NCI-H128 (cell line): ENCODE measurements around the gene DMRTC2.
"Not testable (repeated sequence)": the region's sequence is repeated elsewhere in the genome, so short reads cannot be mapped to it uniquely, and the experiment has no call there.

Source experiments
- DNase-seq: peaks from one replicate; lab custom pipeline; 2025; ENCODE audit not compliant: unreplicated experiment; lab: John Stamatoyannopoulos, UW

The DMRTC2 gene

DNA sequence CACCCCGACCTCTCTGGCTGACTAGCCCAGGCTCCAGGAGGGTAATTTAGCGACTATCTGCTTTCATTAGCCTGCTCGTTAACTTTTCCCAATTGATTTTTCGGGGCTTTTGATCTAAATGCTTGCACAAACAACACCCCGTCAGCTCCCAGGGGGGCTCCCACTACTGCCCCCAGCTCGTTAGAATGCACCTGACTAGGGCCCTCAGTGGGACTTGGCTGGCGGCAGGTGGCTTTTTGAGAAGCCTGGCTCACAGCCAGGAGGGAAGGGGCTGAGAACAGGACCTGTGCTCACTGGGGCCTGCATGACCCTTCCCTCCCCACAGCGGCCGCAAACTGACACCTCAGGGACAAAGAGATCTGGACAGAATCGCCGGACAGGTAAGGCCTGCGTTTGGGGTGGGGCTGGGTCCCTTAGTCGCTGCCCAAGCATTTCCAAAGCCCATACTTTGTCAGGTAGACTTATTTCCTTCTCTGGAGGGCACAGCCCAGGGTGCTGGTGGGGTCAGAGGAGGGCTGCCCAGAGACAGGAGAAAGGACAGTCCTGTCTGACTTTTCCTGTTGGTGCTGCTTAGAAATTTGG lies 24.6 kb downstream of the DMRTC2 start:
- no peak for DNase-seq

- DNase-seq, result no peak
These were observed 25.6 kb downstream of the DMRTC2 start for GRCh38 chr19:41870401-41870873.

- DNase-seq, result no peak
These were observed 26.9 kb downstream of the DMRTC2 start for GRCh38 chr19:41871573-41872383.

DNA sequence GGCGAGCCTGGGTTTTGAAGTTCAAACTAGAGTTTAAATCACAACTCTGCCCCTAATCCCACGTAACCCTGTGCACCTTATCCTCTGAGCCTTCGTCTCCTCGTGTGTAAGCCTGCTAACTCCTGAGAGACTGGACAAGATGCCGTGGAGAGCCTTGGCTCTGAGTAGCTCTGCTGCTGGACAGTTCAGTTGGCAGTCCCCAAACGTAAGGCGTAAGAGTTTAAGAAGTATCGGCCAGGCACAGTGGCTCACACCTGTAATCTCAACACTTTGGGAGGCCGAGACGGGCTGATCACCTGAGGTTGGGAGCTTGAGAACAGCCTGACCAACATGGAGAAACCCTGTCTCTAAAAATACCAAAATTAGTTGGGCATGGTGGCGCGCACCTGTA lies 27.5 kb downstream of the DMRTC2 start:
- DNase-seq, result no peak

- peak; percentile 44 for DNase-seq
These were observed 28.2 kb downstream of the DMRTC2 start for GRCh38 chr19:41872775-41873647.

DNA sequence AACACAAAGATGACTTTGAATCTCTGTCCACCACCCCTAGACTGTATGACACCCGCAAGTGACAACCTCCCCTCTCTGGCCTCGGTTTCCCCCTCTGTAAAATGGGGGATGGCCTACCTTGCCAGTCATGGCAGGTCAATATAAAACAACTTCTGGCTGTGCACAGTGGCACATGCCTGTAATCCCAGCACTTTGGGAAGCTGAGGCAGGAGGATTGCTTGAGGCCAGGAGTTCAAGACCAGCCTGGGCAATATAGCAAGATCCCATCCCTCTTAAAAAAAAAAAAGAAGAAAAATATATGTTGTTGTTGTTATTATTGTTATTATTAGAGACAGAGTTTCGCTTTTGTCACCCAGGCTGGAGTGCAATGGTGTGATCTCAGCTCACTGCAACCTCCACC lies 31.1 kb downstream of the DMRTC2 start:
- DNase-seq, result not testable (repeated sequence)

- no peak for DNase-seq
These were observed 32.3 kb downstream of the DMRTC2 start, which contains the start of gene CD79A for GRCh38 chr19:41876847-41877832. CD79A (plus strand) TSS chr19:41877279; CDS start chr19:41877305, 26 bp downstream.

GRCh38 chr19:41877916-41878905 lies 33.4 kb downstream of the DMRTC2 start:
- DNase-seq, result no peak

DNA sequence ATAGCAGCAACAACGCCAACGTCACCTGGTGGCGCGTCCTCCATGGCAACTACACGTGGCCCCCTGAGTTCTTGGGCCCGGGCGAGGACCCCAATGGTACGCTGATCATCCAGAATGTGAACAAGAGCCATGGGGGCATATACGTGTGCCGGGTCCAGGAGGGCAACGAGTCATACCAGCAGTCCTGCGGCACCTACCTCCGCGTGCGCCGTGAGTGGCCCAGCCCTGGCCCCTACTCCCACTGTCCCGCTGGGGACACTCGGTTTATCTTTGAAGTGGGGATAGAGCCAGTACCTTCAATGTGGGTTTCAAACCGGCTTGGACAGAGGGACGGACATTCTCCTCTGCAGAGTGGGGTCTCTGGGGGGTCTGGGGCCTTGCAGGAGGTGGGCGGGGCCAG lies 34.2 kb downstream of the DMRTC2 start:
- DNase-seq, result no peak

DNA sequence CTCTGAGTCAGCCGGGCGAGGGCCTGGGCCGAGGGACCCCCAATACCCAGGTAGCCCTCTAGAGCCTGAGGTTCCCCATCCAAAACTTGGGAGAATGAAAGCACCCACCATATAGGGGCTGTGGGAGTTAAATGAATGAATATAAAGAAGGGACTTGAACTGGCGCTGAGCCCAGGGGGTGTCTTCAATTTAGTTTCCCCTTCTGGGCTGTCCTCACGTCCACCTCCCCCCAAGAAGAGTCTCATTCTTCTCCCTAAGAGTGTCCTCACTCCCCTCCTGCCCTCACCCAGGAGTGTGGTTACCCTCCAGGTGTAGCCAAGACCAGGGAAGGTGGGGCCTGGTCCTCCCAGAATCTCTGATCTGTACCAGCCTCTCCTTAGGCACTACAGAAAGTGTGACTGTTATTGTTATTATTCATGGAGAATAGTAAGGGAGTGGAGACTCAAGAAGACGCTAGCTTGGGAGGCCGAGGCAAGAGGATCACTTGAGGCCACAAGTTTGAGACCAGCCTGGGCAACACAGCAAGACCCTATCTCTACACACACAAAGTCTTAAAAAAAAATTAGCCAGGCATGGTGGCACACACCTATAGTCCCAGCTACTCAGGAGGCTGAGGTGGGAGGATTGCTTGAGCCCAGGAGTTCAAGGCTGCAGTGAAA lies 35.0 kb downstream of the DMRTC2 start:
- no peak for DNase-seq

DNA sequence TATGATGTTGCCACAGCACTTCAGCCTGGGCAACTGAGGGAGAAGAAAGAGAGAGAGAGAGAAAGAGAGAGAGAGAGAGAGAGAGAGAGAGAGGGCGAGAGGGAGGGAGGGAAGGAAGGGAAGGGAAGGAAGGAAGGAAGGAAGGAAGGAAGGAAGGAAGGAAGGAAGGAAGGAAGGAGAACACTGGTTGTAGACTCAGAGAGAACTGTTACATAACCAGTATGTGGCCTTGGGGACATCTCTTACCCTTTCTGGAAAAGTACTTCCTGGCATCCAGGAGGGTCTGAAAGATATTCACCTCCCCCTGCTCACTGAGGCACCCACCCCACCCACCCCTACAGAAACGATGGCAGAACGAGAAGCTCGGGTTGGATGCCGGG lies 35.5 kb downstream of the DMRTC2 start:
- DNase-seq, result no peak

GRCh38 chr19:41882568-41883462 lies 38.0 kb downstream of the DMRTC2 start, which contains the start of gene ARHGEF1:
ARHGEF1 (plus strand) TSS chr19:41883184; CDS start chr19:41888083, 4,899 bp downstream.
- no peak for DNase-seq

GRCh38 chr19:41883463-41883820 lies 38.6 kb downstream of the DMRTC2 start:
- no peak for DNase-seq

- DNase-seq, result peak; percentile 95
These were observed 39.2 kb downstream of the DMRTC2 start for GRCh38 chr19:41883821-41884733.

- DNase-seq, result no peak
These were observed 42.2 kb downstream of the DMRTC2 start for GRCh38 chr19:41886761-41887710.
